ENCODE measurements around the gene SLC7A9.
"Not testable (repeated sequence)": the region's sequence is repeated elsewhere in the genome, so short reads cannot be mapped to it uniquely, and the experiment has no call there.

The SLC7A9 gene

GRCh38 chr19:32823747-32824102 is 45.8 kb downstream of the SLC7A9 start:
- DNase-seq: no peak

- DNase-seq: no peak
Observed at GRCh38 chr19:32822916-32823746, 46.4 kb downstream of the SLC7A9 start.

- DNase-seq: no peak
Observed at GRCh38 chr19:32819419-32820400, 49.9 kb downstream of the SLC7A9 start.

- DNase-seq: no peak
Observed at GRCh38 chr19:32818536-32818935, 51.0 kb downstream of the SLC7A9 start.

GRCh38 chr19:32817569-32818476 is 51.7 kb downstream of the SLC7A9 start:
- DNase-seq: no peak

GRCh38 chr19:32816555-32817099 is 52.9 kb downstream of the SLC7A9 start:
- no peak for DNase-seq

GRCh38 chr19:32814624-32815023 is 54.9 kb downstream of the SLC7A9 start:
- no peak for DNase-seq

- DNase-seq: no peak
Observed at GRCh38 chr19:32813862-32814425, 55.6 kb downstream of the SLC7A9 start.

- no peak for DNase-seq
Observed at GRCh38 chr19:32812571-32812970, 57.0 kb downstream of the SLC7A9 start.

- no peak for DNase-seq
Observed at GRCh38 chr19:32812036-32812435, 57.5 kb downstream of the SLC7A9 start.

- DNase-seq: no peak
Observed at GRCh38 chr19:32811151-32811550, 58.4 kb downstream of the SLC7A9 start.

- DNase-seq: no peak
Observed at GRCh38 chr19:32810452-32810851, 59.1 kb downstream of the SLC7A9 start.

- DNase-seq: no peak
Observed at GRCh38 chr19:32809754-32810153, 59.8 kb downstream of the SLC7A9 start.

GRCh38 chr19:32809254-32809653 is 60.3 kb downstream of the SLC7A9 start:
- no peak for DNase-seq

- DNase-seq: no peak
Observed at GRCh38 chr19:32808236-32808635, 61.3 kb downstream of the SLC7A9 start.

- DNase-seq: no peak
Observed at GRCh38 chr19:32802840-32803239, 66.7 kb downstream of the SLC7A9 start.

GRCh38 chr19:32800754-32801153 is 68.8 kb downstream of the SLC7A9 start:
- DNase-seq: no peak

GRCh38 chr19:32800191-32800590 is 69.4 kb downstream of the SLC7A9 start:
- DNase-seq: no peak

GRCh38 chr19:32798201-32798600 is 71.4 kb downstream of the SLC7A9 start:
- no peak for DNase-seq

GRCh38 chr19:32789429-32789828 is 80.1 kb downstream of the SLC7A9 start:
- no peak for DNase-seq

GRCh38 chr19:32787895-32788294 is 81.7 kb downstream of the SLC7A9 start:
- DNase-seq: not testable (repeated sequence)

Measured in NCI-H2227 treated with DMSO at 0.1 percent for 48 hours (cell line).